HEK293 (cell line): ENCODE measurements around the gene CDK19.

ENCODE experiments used
- CTCF ChIA-PET: fragments of 350-600 bp; formaldehyde crosslinking; extraction: SDS; loops from one replicate; lab custom pipeline; 2021; ENCODE audit warnings: antibody characterized with exemption; lab: Yijun Ruan, JAX
- POLR2A ChIA-PET: fragments of 300-600 bp; formaldehyde crosslinking; extraction: SDS; loops from one replicate; lab custom pipeline; 2020; ENCODE audit warnings: antibody characterized with exemption, inconsistent platforms; lab: Yijun Ruan, JAX
- H3K27ac ChIP-seq: fragments of 200-500 bp; sonication (Bioruptor generic); 2 replicates; pipeline ENCODE4 v1.5.1; 2014; ENCODE audit warnings: low read depth, low read length, control low read depth, inconsistent platforms; ENCODE audit errors: extremely low read depth
- H3K36me3 ChIP-seq, 2 experiments: fragments of 200-500 bp in 1 of 2; sonication (Bioruptor generic) in 1 of 2; 1 replicate in 1 of 2; 2 replicates in 1 of 2; pipeline ENCODE4 v1.5.1; 2014 to 2017; ENCODE audit warnings: inconsistent platforms in 2 of 2, low read length in 2 of 2; ENCODE audit not compliant: control insufficient read depth in 2 of 2, insufficient read depth in 1 of 2
- H3K4me1 ChIP-seq: fragments of 200-500 bp; sonication (Bioruptor generic); 2 replicates; pipeline ENCODE4 v1.5.1; 2014; ENCODE audit warnings: mild to moderate bottlenecking, low read length, inconsistent platforms; ENCODE audit not compliant: control insufficient read depth, insufficient read depth
- H3K4me3 ChIP-seq: 2 replicates; pipeline ENCODE4 v1.5.1; 2011; ENCODE audit warnings: low read depth, mild to moderate bottlenecking, control low read depth, low read length, moderate library complexity
- H3K9me3 ChIP-seq: fragments of 200-500 bp; sonication (Bioruptor generic); 2 replicates; pipeline ENCODE4 v1.5.1; 2014; ENCODE audit warnings: low read depth, low read length, inconsistent platforms; ENCODE audit not compliant: control insufficient read depth, insufficient read depth
- PRDM6 ChIP-seq: fragments of 450-650 bp; formaldehyde crosslinking; IDR thresholded peaks from 2 replicates; pipeline ENCODE4 v1.5.1; 2017; ENCODE audit warnings: missing biosample characterization, missing genetic modification characterization
- REPIN1 ChIP-seq: fragments of 450-650 bp; formaldehyde crosslinking; IDR thresholded peaks from 2 replicates; pipeline ENCODE4 v1.5.1; 2017; ENCODE audit warnings: missing biosample characterization, missing genetic modification characterization, low read depth
- SCRT1 ChIP-seq: fragments of 450-650 bp; formaldehyde crosslinking; IDR thresholded peaks from 2 replicates; pipeline ENCODE4 v1.5.1; 2016; ENCODE audit warnings: missing biosample characterization, missing genetic modification characterization, borderline replicate concordance
- TCF7L2 ChIP-seq: IDR thresholded peaks from 2 replicates; pipeline ENCODE4 v1.6.1; 2011; ENCODE audit warnings: low read depth, mild to moderate bottlenecking, inconsistent platforms, low read length, moderate library complexity, borderline replicate concordance
- WT1 ChIP-seq: fragments of 450-650 bp; formaldehyde crosslinking; IDR thresholded peaks from 2 replicates; pipeline ENCODE4 v1.5.1; 2016; ENCODE audit warnings: missing biosample characterization, missing genetic modification characterization
- ZBTB11 ChIP-seq: fragments of 450-650 bp; formaldehyde crosslinking; conservative IDR thresholded peaks from 2 replicates; pipeline ENCODE4 v1.5.1; 2016; ENCODE audit warnings: low read depth, missing biosample characterization, missing genetic modification characterization
- ZBTB6 ChIP-seq: fragments of 450-650 bp; formaldehyde crosslinking; IDR thresholded peaks from 2 replicates; pipeline ENCODE4 v1.5.1; 2017; ENCODE audit warnings: missing biosample characterization, missing genetic modification characterization
- ZBTB7A ChIP-seq: fragments of 450-650 bp; formaldehyde crosslinking; IDR thresholded peaks from 2 replicates; pipeline ENCODE4 v1.5.1; 2016; ENCODE audit warnings: low read depth, missing biosample characterization, missing genetic modification characterization
- ZFP3 ChIP-seq: fragments of 450-650 bp; formaldehyde crosslinking; IDR thresholded peaks from 2 replicates; pipeline ENCODE4 v1.5.1; 2016; ENCODE audit warnings: low read depth, missing biosample characterization, missing genetic modification characterization
- ZNF10 ChIP-seq: fragments of 450-650 bp; formaldehyde crosslinking; IDR thresholded peaks from 2 replicates; pipeline ENCODE4 v1.5.1; 2017; ENCODE audit warnings: missing biosample characterization, missing genetic modification characterization
- ZNF148 ChIP-seq: fragments of 450-650 bp; formaldehyde crosslinking; IDR thresholded peaks from 2 replicates; pipeline ENCODE4 v1.5.0; 2017; ENCODE audit warnings: missing biosample characterization, missing genetic modification characterization, borderline replicate concordance
- ZNF16 ChIP-seq: fragments of 450-650 bp; formaldehyde crosslinking; IDR thresholded peaks from 2 replicates; pipeline ENCODE4 v1.5.1; 2016; ENCODE audit warnings: low read depth, missing biosample characterization, missing genetic modification characterization
- ZNF362 ChIP-seq: fragments of 450-650 bp; formaldehyde crosslinking; IDR thresholded peaks from 2 replicates; pipeline ENCODE4 v1.5.1; 2016; ENCODE audit warnings: missing biosample characterization, missing genetic modification characterization
- ZNF426 ChIP-seq: fragments of 450-650 bp; formaldehyde crosslinking; IDR thresholded peaks from 2 replicates; pipeline ENCODE4 v1.5.1; 2017; ENCODE audit warnings: missing biosample characterization, missing genetic modification characterization, mild to moderate bottlenecking, inconsistent platforms, moderate library complexity
- ZNF544 ChIP-seq: fragments of 450-650 bp; formaldehyde crosslinking; IDR thresholded peaks from 2 replicates; pipeline ENCODE4 v1.5.0; 2017; ENCODE audit warnings: missing biosample characterization, missing genetic modification characterization
- ZNF558 ChIP-seq: fragments of 450-650 bp; formaldehyde crosslinking; IDR thresholded peaks from 2 replicates; pipeline ENCODE4 v1.5.1; 2016; ENCODE audit warnings: missing biosample characterization, missing genetic modification characterization
- ZNF571 ChIP-seq: fragments of 450-650 bp; formaldehyde crosslinking; IDR thresholded peaks from 2 replicates; pipeline ENCODE4 v1.5.0; 2017; ENCODE audit warnings: missing biosample characterization, missing genetic modification characterization
- ZNF621 ChIP-seq: fragments of 450-650 bp; formaldehyde crosslinking; IDR thresholded peaks from 2 replicates; pipeline ENCODE4 v1.5.1; 2017; ENCODE audit warnings: missing biosample characterization, missing genetic modification characterization
- ZNF624 ChIP-seq: fragments of 450-650 bp; formaldehyde crosslinking; IDR thresholded peaks from 2 replicates; pipeline ENCODE4 v1.5.1; 2017; ENCODE audit warnings: missing biosample characterization, missing genetic modification characterization
- ZNF670 ChIP-seq: fragments of 450-650 bp; formaldehyde crosslinking; IDR thresholded peaks from 2 replicates; pipeline ENCODE4 v1.5.1; 2016; ENCODE audit warnings: missing biosample characterization, missing genetic modification characterization, low read depth
- ZNF768 ChIP-seq: fragments of 450-650 bp; formaldehyde crosslinking; IDR thresholded peaks from 2 replicates; pipeline ENCODE4 v1.5.1; 2018; ENCODE audit warnings: missing biosample characterization, mild to moderate bottlenecking, missing genetic modification characterization
- ZNF830 ChIP-seq: fragments of 450-650 bp; IDR thresholded peaks from 2 replicates; pipeline ENCODE4 v1.5.0; 2018; ENCODE audit warnings: missing biosample characterization, missing genetic modification characterization, low read depth, mild to moderate bottlenecking, moderate library complexity

The CDK19 gene

GRCh38 chr6:110690916-110691315, 124.4 kb downstream of the CDK19 start:
- TF ChIP-seq REPIN1 (tag by site-specific recombination) = no peak
- TF ChIP-seq ZFP3 = no peak
- no peak for TF ChIP-seq ZNF544 (tag by site-specific recombination)
- no peak for TF ChIP-seq ZNF830 (tag by site-specific recombination)
- TF ChIP-seq ZBTB6 (tag by site-specific recombination) = no peak
- no peak for TF ChIP-seq PRDM6 (tag by site-specific recombination)
- no peak for TF ChIP-seq ZNF426 (tag by site-specific recombination)
- TF ChIP-seq ZNF768 (tag by site-specific recombination) = no peak
- no peak for TF ChIP-seq ZBTB7A (tag by site-specific recombination)
- no peak for TF ChIP-seq ZNF621
- no peak for TF ChIP-seq ZBTB11 (tag by site-specific recombination)
- no peak for TF ChIP-seq ZNF10
- no peak for TF ChIP-seq ZNF571 (tag by site-specific recombination)
- no peak for TF ChIP-seq ZNF148
- no peak for TF ChIP-seq WT1
- TF ChIP-seq TCF7L2 = no peak
- H3K36me3 ChIP-seq = no peaks in the 10 kb centered on the region
- H3K27ac ChIP-seq = no peak overlapping the region
- ChIA-PET POLR2A (no interaction called here), CTCF (interaction anchor here (0.9 kb wide), 1 partner anchor 185 kb away, joined by 3 read pairs; no protein-coding TSS in a partner anchor)
- no peaks in the 10 kb centered on the region for H3K9me3 ChIP-seq
- H3K4me3 ChIP-seq = no peak overlapping the region
- peaks cover 9% of the 10 kb centered on the region; the same call in 1 of the 2 replicates for H3K4me1 ChIP-seq

- TF ChIP-seq ZNF544 (tag by site-specific recombination) (no peak), ZNF16 (tag by site-specific recombination) (no peak), ZNF624 (tag by site-specific recombination) (no peak), ZNF670 (tag by site-specific recombination) (no peak), SCRT1 (tag by site-specific recombination) (no peak), ZNF362 (tag by site-specific recombination) (no peak), ZNF558 (tag by site-specific recombination) (no peak)
- CTCF ChIA-PET = interaction anchor here (0.5 to 0.9 kb wide), 4 partner anchors 125 to 802 kb away, joined by 3 to 4 read pairs (median 4); partner anchors contain the start of gene CDK19
- peaks cover 9% of the 10 kb centered on the region; the same call in 1 of the 2 replicates for H3K4me1 ChIP-seq
- no peak overlapping the region for H3K4me3 ChIP-seq
- POLR2A ChIA-PET = no interaction called here
- no peak overlapping the region for H3K27ac ChIP-seq
- H3K9me3 ChIP-seq = no peaks in the 10 kb centered on the region
- no peaks in the 10 kb centered on the region for H3K36me3 ChIP-seq
Measured at GRCh38 chr6:110690106-110690654, 125.1 kb downstream of the CDK19 start.
